Measurements from ENCODE around the gene WDFY4. TPM values are rescaled to one million over a fixed set of nuclear protein-coding genes. Genes with fewer than 3 reads are reported as not detected.

WDFY4 gene
- total RNA-seq, 1 donor from 2014 or later: 1.6 TPM

DNA sequence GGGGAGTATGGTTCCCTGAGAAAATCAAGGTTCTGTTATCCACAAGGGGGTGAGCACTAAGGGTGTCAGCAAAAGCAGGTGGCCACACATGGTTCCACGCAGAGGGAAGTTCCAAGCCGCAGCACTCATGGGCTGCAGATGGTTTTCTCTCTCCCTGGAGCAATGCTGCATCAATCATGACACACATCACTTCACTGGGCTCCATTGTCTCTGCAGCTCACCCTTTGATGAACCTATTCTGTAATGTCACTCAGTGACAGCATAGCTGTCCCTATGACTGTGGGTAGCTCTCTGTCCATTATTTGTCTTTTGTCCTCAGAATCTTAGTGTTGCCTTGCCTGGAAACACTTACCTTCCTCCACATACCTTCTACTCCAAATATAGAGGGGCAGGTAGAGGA, 220.2 kb downstream of the WDFY4 start:
- intact Hi-C loops (cut with micrococcal nuclease): no loop called here
- no peak for DNase-seq
- ATAC-seq: no peak

GRCh38 chr10:48905311-48905710, 220.6 kb downstream of the WDFY4 start:
- ATAC-seq (no peak), DNase-seq (no peak)
- intact Hi-C loops (cut with micrococcal nuclease): no loop called here

GRCh38 chr10:48906841-48907240, 222.2 kb downstream of the WDFY4 start:
- ATAC-seq: no peak

GRCh38 chr10:48907730-48908129, 223.1 kb downstream of the WDFY4 start:
- DNase-seq (no peak), ATAC-seq (no peak)
- intact Hi-C loops (cut with micrococcal nuclease): no loop called here

More at GRCh38 chr10:48906841-48907240, 222.2 kb downstream of the WDFY4 start:
- no peak for DNase-seq
- intact Hi-C loops (cut with micrococcal nuclease): no loop called here

- intact Hi-C loops (cut with micrococcal nuclease): no loop called here
- no peak for DNase-seq
- ATAC-seq: no peak
Measured at GRCh38 chr10:48910548-48910947, 225.9 kb downstream of the WDFY4 start.

DNA sequence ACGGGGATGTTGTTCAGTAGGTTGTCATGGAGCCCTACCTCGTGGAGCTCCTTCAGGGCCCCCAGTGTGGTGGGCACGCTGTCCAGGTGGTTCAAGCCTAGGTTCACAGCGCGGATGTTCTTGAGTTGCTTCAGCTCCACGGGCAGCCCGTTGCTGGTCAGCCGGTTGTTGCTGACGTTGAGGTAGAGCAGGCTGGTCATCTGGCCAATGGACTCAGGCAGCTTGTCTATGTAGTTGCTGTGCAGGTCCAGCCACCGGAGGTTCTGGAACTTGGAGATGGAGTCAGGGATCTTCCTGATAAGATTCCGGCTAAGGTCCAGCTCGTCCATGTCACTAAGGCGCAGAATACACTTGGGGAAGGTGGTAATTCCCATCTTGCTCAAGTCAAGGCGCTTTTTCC, 229.0 kb downstream of the WDFY4 start:
- intact Hi-C loops (cut with micrococcal nuclease): no loop called here
- DNase-seq: no peak
- ATAC-seq: no peak

DNA sequence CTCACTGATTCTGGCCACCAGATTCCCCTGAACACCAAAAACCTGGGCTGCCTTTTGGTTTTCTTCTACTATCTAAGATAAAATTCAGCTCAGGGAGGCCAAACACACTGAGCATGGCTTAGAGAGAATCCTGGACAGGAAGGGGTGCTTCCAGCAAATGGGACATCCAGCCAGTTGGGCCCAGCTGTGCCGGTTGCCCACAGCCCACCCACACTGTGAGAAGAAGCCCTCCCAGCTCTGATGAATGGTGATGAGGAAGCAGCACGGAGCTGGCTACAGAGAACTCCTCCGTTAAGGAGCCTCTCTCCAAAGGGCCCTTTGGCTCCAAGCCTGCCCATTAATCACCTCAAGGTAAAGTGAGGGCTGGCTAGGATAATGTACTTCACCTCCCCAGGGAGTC, 239.1 kb downstream of the WDFY4 start:
- ATAC-seq: no peak

DNA sequence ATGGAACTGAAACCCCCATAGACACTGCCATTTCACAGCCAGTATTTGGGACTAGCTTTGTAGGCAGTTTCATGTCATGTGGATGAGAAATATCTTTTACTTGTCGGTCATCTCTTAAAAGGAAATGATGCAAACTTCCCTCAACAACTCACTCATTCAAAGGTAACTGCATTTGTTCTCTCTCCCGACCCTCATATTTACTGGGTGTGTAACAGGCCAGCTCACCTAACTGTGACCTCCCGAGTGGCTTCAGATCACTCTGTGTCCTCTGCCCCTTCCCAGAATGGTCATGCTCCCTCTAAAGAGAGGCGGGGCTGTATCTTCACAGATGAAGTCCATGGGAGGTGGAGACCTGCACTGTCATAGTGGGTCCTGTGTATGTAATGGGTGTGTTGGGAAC, 240.3 kb downstream of the WDFY4 start:
- no peak for ATAC-seq

More for the DNA sequence above, 239.1 kb downstream of the WDFY4 start:
- intact Hi-C loops (cut with micrococcal nuclease): no loop called here
- no peak for DNase-seq

DNA sequence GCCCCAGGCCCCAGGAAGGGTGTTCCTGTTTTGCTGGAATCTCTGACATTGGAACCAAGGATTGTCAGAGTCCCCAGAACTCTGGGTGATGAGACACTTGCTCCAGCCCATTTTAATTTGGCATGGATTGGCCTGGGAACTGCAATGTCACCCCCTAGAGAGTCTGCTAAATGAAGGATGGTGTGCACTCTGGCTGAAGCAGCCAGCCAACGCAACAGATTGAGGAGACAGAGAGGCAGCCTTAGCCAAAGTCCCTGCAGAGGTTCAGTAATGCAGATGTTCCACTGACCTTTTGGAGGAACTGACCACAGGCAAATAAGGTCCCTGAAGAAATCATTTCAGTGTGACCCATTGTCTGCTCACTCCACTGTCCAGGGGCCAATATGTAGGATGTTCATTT, 241.6 kb downstream of the WDFY4 start:
- intact Hi-C loops (cut with micrococcal nuclease): no loop called here
- peak; percentile 69 for ATAC-seq
- DNase-seq: no peak

More for the DNA sequence above, 240.3 kb downstream of the WDFY4 start:
- intact Hi-C loops (cut with micrococcal nuclease): no loop called here
- no peak for DNase-seq

- DNase-seq (no peak), ATAC-seq (peak; percentile 36)
- intact Hi-C loops (cut with micrococcal nuclease): no loop called here
Measured at GRCh38 chr10:48926764-48927540, 242.3 kb downstream of the WDFY4 start.

GRCh38 chr10:48929413-48929990, 244.8 kb downstream of the WDFY4 start:
- intact Hi-C loops (cut with micrococcal nuclease): no loop called here
- DNase-seq (no peak), ATAC-seq (no peak)

DNA sequence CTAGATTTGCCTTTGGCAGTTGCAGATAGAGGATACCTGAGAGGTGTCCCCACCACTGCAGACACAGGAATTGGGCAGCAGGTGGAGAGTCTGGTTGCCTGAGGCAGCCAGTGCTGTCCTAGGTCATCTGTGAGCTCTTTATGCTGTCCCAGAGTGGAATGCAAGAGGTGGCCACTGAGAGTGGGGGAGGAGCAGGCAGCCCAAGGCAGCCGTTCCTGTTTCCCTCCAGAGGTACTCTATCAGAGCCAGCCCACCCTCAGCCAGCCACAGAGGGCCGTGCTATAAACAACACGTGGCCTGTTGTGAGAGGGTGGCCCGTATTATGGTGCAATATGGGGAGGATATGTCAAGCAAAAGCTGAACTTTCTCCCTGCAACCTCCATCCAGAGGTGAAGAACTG, 246.5 kb downstream of the WDFY4 start:
- DNase-seq: no peak
- no peak for ATAC-seq
- intact Hi-C loops (cut with micrococcal nuclease): no loop called here

- ATAC-seq (no peak), DNase-seq (no peak)
- intact Hi-C loops (cut with micrococcal nuclease): no loop called here
Measured at GRCh38 chr10:48932831-48933664, 248.4 kb downstream of the WDFY4 start.

GRCh38 chr10:48934672-48935501, 250.2 kb downstream of the WDFY4 start:
- DNase-seq (no peak), ATAC-seq (no peak)
- intact Hi-C loops (cut with micrococcal nuclease): no loop called here

GRCh38 chr10:48935577-48935976, 250.9 kb downstream of the WDFY4 start:
- DNase-seq (no peak), ATAC-seq (no peak)
- intact Hi-C loops (cut with micrococcal nuclease): no loop called here

GRCh38 chr10:48937796-48938195, 253.1 kb downstream of the WDFY4 start:
- ATAC-seq (no peak), DNase-seq (no peak)
- intact Hi-C loops (cut with micrococcal nuclease): no loop called here

DNA sequence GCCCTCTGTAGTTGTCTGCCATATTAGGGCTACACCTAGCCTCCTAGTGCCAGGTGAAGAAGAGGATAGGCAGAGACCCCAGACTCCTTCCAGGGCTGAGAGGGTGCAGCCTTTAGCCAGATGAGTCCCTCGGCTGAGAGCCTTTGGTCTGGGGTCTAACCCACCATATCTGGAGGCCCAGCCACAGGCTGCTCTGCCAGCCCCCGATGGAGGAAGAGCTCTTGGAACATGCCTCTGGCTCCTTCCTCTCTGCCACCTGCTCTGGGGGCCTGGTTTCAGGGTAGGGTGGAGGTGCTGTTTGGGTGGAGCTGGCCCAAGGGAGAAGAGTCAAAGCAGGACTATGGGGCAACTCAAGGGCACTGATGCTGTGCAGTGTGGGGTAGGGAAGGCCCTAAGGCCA, 253.6 kb downstream of the WDFY4 start:
- DNase-seq (no peak), ATAC-seq (no peak)
- intact Hi-C loops (cut with micrococcal nuclease): no loop called here

DNA sequence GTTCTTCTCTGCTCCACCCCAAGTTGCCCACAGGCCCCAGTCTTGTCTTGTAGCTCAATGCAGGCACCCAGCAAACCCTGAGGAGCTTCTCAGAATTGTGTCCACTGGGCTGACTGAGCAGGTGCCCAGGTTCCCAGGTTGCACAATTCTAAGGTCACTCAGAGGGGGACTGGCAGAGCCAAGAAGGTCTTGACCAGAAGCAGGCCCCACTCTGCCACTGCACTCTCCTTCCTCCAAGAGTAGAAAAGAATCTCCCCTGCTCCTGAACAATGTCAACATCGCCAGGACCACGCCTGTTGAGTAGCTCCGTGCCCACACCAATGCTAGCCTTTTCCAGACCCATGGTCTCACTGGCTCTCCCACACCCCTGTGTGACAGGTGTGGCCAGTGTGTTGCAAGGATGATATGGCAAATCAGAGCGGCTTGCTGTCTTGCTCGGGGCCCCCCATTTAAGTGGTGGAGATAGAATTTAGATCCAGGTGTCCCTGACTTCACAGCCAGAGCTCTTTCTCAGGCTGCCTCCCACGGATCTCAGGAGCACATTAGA, 254.4 kb downstream of the WDFY4 start:
- ATAC-seq: no peak
- intact Hi-C loops (cut with micrococcal nuclease): no loop called here
- no peak for DNase-seq

GRCh38 chr10:48939790-48940325, 255.2 kb downstream of the WDFY4 start, which contains the start of gene LRRC18:
LRRC18 (minus strand) TSS chr10:48939840; CDS start chr10:48914155, 25,685 bp downstream.
- no peak for ATAC-seq
- intact Hi-C loops (cut with micrococcal nuclease): no loop called here
- DNase-seq: no peak
